NCI-H2227 treated with DMSO at 0.1 percent for 48 hours (cell line): Measurements from ENCODE around the gene SMDT1.

Experiments used
- DNase-seq: peaks from one replicate; lab custom pipeline; 2025; lab: John Stamatoyannopoulos, UW

Gene SMDT1

GRCh38 chr22:42079319-42080251 is at the start of gene SMDT1:
Gene SMDT1 (plus strand): TSS chr22:42079700. CDS start chr22:42079769, 69 bp downstream.
- peak; percentile 94 for DNase-seq

GRCh38 chr22:42033263-42034181 is 46.0 kb upstream of the SMDT1 start:
- DNase-seq = no peak

GRCh38 chr22:42035256-42035655 is 44.2 kb upstream of the SMDT1 start:
- no peak for DNase-seq

GRCh38 chr22:42039271-42039670 is 40.2 kb upstream of the SMDT1 start:
- no peak for DNase-seq

- no peak for DNase-seq
Measured at GRCh38 chr22:42041784-42042183, 37.7 kb upstream of the SMDT1 start.

- DNase-seq = no peak
Measured at GRCh38 chr22:42050641-42051180, 28.8 kb upstream of the SMDT1 start.

- no peak for DNase-seq
Measured at GRCh38 chr22:42052765-42053164, 26.7 kb upstream of the SMDT1 start.

- DNase-seq = no peak
Measured at GRCh38 chr22:42056757-42057511, 22.6 kb upstream of the SMDT1 start.

GRCh38 chr22:42060489-42060888 is 19.0 kb upstream of the SMDT1 start:
- no peak for DNase-seq

GRCh38 chr22:42061041-42061440 is 18.5 kb upstream of the SMDT1 start:
- DNase-seq = no peak

- no peak for DNase-seq
Measured at GRCh38 chr22:42062506-42063170, 16.9 kb upstream of the SMDT1 start.

- no peak for DNase-seq
Measured at GRCh38 chr22:42064629-42065028, 14.9 kb upstream of the SMDT1 start.

- DNase-seq = no peak
Measured at GRCh38 chr22:42065438-42066125, 13.9 kb upstream of the SMDT1 start.

- DNase-seq = no peak
Measured at GRCh38 chr22:42066126-42066761, 13.3 kb upstream of the SMDT1 start.

- no peak for DNase-seq
Measured at GRCh38 chr22:42066937-42067336, 12.6 kb upstream of the SMDT1 start.

GRCh38 chr22:42067671-42068251 is 11.7 kb upstream of the SMDT1 start:
- no peak for DNase-seq

GRCh38 chr22:42068291-42068690 is 11.2 kb upstream of the SMDT1 start:
- no peak for DNase-seq

- DNase-seq = no peak
Measured at GRCh38 chr22:42069801-42070516, 9.5 kb upstream of the SMDT1 start.
